ENCODE data around the gene ATP11A. TPM values are rescaled to one million over a fixed set of nuclear protein-coding genes. Genes with fewer than 3 reads are reported as not detected.
"Not testable (repeated sequence)": the region's sequence is repeated elsewhere in the genome, so short reads cannot be mapped to it uniquely, and the experiment has no call there.

The ATP11A gene
- total RNA-seq, 1 experiment from 2014 or later, result 3.7 TPM

DNA sequence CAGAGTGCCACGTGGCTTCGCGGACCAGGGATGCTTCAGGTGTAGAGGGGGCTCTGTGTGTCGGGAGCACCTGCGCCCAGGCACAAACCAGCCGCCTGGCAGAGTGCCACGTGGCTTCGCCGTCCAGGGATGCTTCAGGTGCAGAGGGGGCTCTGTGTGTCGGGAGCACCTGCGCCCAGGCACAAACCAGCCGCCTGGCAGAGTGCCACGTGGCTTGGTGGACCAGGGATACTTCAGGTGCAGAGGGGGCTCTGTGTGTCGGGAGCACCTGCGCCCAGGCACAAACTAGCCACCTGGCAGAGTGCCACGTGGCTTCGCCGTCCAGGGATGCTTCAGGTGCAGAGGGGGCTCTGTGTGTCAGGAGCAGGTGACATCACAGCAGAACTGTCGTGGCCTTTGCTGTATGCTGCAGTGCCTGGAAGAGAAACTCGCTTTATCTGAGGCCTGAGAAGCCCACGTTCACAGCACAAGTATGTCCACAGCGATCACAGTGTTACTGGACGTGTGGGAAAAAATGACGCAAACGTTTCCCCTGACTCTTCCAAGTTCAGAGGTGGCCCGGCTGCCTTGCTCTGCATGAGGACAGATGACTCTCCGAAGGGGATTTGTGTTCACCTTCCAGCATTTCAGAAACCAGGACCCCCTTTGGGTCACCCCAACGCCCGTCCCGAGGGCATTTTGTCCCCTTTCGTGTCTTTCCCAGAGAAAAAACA is 151.6 kb downstream of the ATP11A start:
- not testable (repeated sequence) for H3K9me3 ChIP-seq (replicated peaks); H3K27me3 ChIP-seq (replicated peaks); H3K27ac ChIP-seq; H3K36me3 ChIP-seq; DNase-seq (ENCODE audit: low read depth in 1 of 2, low spot score in 2 of 2); H3K4me1 ChIP-seq (replicated peaks); H3K4me3 ChIP-seq

GRCh38 chr13:112842343-112842856 is 152.6 kb downstream of the ATP11A start:
- Histone ChIP-seq H3K27me3 (replicated peaks) (no peaks in the 10 kb centered on the region), H3K4me1 (replicated peaks) (no peaks in the 10 kb centered on the region), H3K4me3 (no peak overlapping the region), H3K36me3 (no peaks in the 10 kb centered on the region), H3K9me3 (replicated peaks) (no peaks in the 10 kb centered on the region), H3K27ac (no peak overlapping the region)
- DNase-seq (ENCODE audit: low read depth in 1 of 2, low spot score in 2 of 2), result no peak

DNA sequence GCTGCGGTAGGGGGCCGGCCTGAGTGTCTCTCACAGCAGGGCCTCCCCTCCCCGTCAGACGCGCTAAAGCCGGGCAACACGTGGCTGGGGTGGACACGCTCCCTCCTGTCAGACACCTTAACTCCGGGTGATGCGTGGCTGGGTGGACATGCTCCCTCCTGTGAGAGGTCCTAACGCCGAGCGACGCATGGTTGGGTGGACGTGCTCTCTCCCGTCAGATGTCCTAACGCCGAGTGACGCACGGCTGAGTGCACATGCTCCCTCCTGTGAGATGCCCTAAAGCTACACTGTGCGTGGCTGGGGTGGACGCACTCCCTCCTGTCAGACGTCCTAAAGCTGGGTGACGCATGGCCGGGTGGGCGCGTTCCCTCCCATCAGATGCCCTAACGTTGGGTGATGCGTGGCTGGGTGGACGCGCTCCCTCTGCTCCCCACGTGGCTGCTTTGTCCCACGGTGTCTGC is 153.1 kb downstream of the ATP11A start:
- no peaks in the 10 kb centered on the region for H3K27me3 ChIP-seq (replicated peaks)
- no peak overlapping the region for H3K27ac ChIP-seq
- DNase-seq (ENCODE audit: low read depth in 1 of 2, low spot score in 2 of 2), result no peak
- no peaks in the 10 kb centered on the region for H3K9me3 ChIP-seq (replicated peaks)
- H3K4me3 ChIP-seq, result no peak overlapping the region
- no peaks in the 10 kb centered on the region for H3K36me3 ChIP-seq
- H3K4me1 ChIP-seq (replicated peaks), result no peaks in the 10 kb centered on the region

GRCh38 chr13:112843392-112844111 is 153.7 kb downstream of the ATP11A start:
- Histone ChIP-seq H3K4me1 (replicated peaks) (no peaks in the 10 kb centered on the region), H3K27ac (no peak overlapping the region), H3K9me3 (replicated peaks) (no peaks in the 10 kb centered on the region), H3K27me3 (replicated peaks) (no peaks in the 10 kb centered on the region), H3K4me3 (no peak overlapping the region), H3K36me3 (no peaks in the 10 kb centered on the region)
- no peak for DNase-seq (ENCODE audit: low read depth in 1 of 2, low spot score in 2 of 2)

- no peaks in the 10 kb centered on the region for H3K4me1 ChIP-seq (replicated peaks)
- H3K27ac ChIP-seq, result no peak overlapping the region
- H3K27me3 ChIP-seq (replicated peaks), result no peaks in the 10 kb centered on the region
- no peaks in the 10 kb centered on the region for H3K9me3 ChIP-seq (replicated peaks)
- no peaks in the 10 kb centered on the region for H3K36me3 ChIP-seq
- DNase-seq (ENCODE audit: low read depth in 1 of 2, low spot score in 2 of 2), result no peak
- H3K4me3 ChIP-seq, result no peak overlapping the region
These were observed 154.6 kb downstream of the ATP11A start for GRCh38 chr13:112844411-112844810.

DNA sequence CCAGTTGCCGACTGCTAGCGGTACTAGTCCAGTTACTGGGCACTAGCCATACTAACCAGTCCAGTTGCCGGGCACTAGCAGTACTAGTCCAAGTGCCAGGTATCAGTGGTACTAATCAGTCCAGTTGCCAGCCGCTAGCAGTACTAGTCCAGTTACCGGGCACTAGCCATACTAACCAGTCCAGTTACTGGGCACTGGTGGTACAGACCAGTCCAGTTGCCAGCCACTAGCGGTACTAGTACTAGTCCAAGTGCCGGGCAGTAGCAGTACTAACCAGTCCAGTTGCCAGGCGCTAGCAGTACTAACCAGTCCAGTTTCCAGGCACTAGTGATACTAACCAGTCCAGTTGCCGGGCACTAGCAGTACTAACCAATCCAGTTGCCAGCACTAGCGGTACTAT is 155.0 kb downstream of the ATP11A start:
- no peaks in the 10 kb centered on the region for H3K4me1 ChIP-seq (replicated peaks)
- no peaks in the 10 kb centered on the region for H3K27me3 ChIP-seq (replicated peaks)
- no peak for DNase-seq (ENCODE audit: low read depth in 1 of 2, low spot score in 2 of 2)
- H3K27ac ChIP-seq, result no peak overlapping the region
- no peaks in the 10 kb centered on the region for H3K36me3 ChIP-seq
- H3K4me3 ChIP-seq, result no peak overlapping the region
- no peaks in the 10 kb centered on the region for H3K9me3 ChIP-seq (replicated peaks)

- Histone ChIP-seq H3K27ac (no peak overlapping the region), H3K4me1 (replicated peaks) (no peaks in the 10 kb centered on the region), H3K36me3 (no peaks in the 10 kb centered on the region), H3K9me3 (replicated peaks) (no peaks in the 10 kb centered on the region), H3K4me3 (no peak overlapping the region), H3K27me3 (replicated peaks) (no peaks in the 10 kb centered on the region)
- DNase-seq (ENCODE audit: low read depth in 1 of 2, low spot score in 2 of 2), result no peak
These were observed 155.8 kb downstream of the ATP11A start for GRCh38 chr13:112845511-112846144.

- Histone ChIP-seq H3K4me3 (no peak overlapping the region), H3K9me3 (replicated peaks) (no peaks in the 10 kb centered on the region), H3K36me3 (no peaks in the 10 kb centered on the region), H3K27me3 (replicated peaks) (no peaks in the 10 kb centered on the region), H3K4me1 (replicated peaks) (no peaks in the 10 kb centered on the region), H3K27ac (no peak overlapping the region)
- DNase-seq (ENCODE audit: low read depth in 1 of 2, low spot score in 2 of 2), result no peak
These were observed 156.7 kb downstream of the ATP11A start for GRCh38 chr13:112846411-112847115.

- Histone ChIP-seq H3K27ac (no peak overlapping the region), H3K4me1 (replicated peaks) (no peaks in the 10 kb centered on the region), H3K9me3 (replicated peaks) (no peaks in the 10 kb centered on the region), H3K4me3 (no peak overlapping the region), H3K27me3 (replicated peaks) (no peaks in the 10 kb centered on the region), H3K36me3 (no peaks in the 10 kb centered on the region)
- DNase-seq (ENCODE audit: low read depth in 1 of 2, low spot score in 2 of 2), result no peak
These were observed 159.7 kb downstream of the ATP11A start for GRCh38 chr13:112849500-112849899.

DNA sequence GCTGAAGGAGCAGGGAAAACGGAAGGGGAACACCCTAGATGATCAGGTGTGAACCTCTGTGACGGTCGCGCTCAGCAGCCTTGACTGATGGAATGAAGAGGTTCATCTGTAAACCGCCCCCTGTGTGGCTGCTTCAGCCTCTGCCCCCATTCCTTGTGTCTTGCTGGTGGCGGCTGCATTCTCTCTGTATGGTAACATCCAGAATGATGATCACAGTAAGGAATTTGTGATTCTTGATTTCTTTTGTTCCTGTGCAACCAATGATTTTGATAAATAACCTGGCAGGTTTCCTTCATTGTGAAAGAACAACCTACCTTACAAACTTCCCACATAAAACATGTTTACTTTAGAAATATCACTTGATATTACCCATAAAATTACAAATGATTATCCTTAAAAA is 160.4 kb downstream of the ATP11A start:
- Histone ChIP-seq H3K4me1 (replicated peaks) (no peaks in the 10 kb centered on the region), H3K4me3 (no peak overlapping the region), H3K9me3 (replicated peaks) (no peaks in the 10 kb centered on the region), H3K27ac (no peak overlapping the region), H3K36me3 (no peaks in the 10 kb centered on the region), H3K27me3 (replicated peaks) (no peaks in the 10 kb centered on the region)
- no peak for DNase-seq (ENCODE audit: low read depth in 1 of 2, low spot score in 2 of 2)

DNA sequence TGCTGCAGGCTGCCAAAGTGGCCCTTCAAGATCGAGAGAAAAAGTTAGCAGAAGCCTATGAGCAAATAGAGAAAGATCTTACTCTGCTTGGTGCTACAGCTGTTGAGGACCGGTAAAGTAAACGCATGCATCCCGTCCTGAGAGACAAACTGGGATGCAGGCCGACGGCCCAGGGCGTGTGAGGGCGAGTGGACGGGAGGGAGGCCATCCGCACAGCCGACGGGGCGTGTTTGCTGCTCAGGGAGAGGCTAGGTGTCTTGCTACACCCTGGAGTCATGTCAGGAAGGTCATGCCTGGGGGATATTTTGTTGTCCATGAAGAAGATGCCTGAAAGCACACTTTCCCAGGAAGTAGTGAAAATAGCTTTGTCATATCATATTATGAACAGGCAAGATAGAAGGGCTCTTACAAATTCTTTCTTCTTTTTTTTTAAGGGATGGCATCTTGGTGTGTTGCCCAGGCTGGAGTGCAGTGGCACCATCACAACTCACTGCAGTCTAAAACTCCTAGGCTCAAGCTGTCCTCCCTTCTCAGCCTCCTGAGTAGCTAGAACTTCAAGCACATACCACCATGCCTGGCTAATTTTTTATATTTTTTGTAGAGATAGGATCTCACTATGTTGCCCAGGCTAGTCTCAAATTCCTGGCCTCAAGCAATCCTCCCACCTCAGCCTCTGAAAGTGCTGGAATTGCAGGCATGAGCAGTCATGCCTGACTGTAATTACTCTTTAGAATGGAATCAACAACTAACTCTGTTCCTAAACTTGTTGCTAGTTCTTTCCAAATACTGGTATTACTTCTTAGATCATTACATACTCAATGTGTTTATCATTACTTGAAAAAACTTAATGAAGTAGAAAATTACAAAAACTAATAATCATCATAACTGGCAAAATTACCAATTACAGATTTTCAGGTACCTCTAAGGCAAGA is 161.5 kb downstream of the ATP11A start:
- no peaks in the 10 kb centered on the region for H3K9me3 ChIP-seq (replicated peaks)
- no peaks in the 10 kb centered on the region for H3K4me1 ChIP-seq (replicated peaks)
- no peaks in the 10 kb centered on the region for H3K27me3 ChIP-seq (replicated peaks)

DNA sequence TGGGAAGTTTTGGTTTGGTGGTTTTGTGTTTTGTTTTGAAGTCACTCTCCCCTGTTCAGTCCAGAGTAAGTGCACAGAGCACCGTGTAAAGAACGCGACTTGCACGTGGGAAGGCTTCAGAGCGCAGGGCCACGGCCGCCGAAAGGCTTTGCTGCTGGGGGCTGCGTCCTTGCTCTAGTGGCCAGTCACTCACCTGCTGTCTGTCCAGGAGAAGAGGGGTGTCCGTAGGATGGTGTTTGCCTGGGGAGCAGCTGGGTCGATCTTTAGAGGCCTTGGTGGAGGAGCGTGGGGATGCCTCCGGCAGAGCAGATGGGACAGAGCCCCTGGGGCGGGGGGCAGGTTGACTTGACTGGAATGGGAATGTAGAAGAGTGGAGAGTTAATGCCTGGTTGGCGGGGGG is 162.6 kb downstream of the ATP11A start:
- Histone ChIP-seq H3K27ac (no peak overlapping the region), H3K9me3 (replicated peaks) (no peaks in the 10 kb centered on the region), H3K4me3 (no peak overlapping the region), H3K27me3 (replicated peaks) (no peaks in the 10 kb centered on the region), H3K36me3 (no peaks in the 10 kb centered on the region), H3K4me1 (replicated peaks) (no peaks in the 10 kb centered on the region)
- no peak for DNase-seq (ENCODE audit: low read depth in 1 of 2, low spot score in 2 of 2)

More for the DNA sequence above, 161.5 kb downstream of the ATP11A start:
- Histone ChIP-seq H3K36me3 (no peaks in the 10 kb centered on the region), H3K4me3 (no peak overlapping the region), H3K27ac (no peak overlapping the region)
- no peak for DNase-seq (ENCODE audit: low read depth in 1 of 2, low spot score in 2 of 2)

DNA sequence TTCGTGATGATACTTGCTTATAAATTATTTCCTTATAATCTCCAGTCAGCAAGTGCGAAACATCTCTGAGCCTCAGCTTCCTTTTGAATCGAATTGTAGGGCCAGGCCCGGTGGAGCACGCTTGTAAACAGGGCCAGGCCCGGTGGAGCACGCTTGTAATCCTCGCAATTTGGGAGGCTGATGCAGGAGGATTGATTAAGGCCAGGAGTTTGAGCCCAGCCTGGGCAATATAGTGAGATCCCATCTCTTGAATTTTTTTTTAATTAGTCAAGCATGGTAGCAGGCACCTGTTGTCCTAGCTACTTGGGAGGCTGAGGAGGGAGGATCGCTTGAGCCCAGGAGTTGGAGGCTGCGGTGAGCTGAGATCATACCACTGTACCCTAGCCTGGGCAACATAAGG is 163.0 kb downstream of the ATP11A start:
- Histone ChIP-seq H3K27ac (no peak overlapping the region), H3K27me3 (replicated peaks) (no peaks in the 10 kb centered on the region), H3K9me3 (replicated peaks) (no peaks in the 10 kb centered on the region), H3K4me3 (no peak overlapping the region), H3K36me3 (0 out of 2 replicates have a peak, but pooled peaks cover under 1% of the 10 kb centered on the region), H3K4me1 (replicated peaks) (no peaks in the 10 kb centered on the region)
- DNase-seq (ENCODE audit: low read depth in 1 of 2, low spot score in 2 of 2), result no peak

Measured in SJSA1 (cell line).